Trophoblast cell (in vitro differentiated cells and primary cell): ENCODE measurements around the gene TMEM50B.

Experiments used
- DNase-seq, 2 donors: peaks; one replicate each; pipeline ENCODE4 v3.0.0-alpha.2; 2016
- H2AFZ ChIP-seq: 2 replicates; pipeline ENCODE4 v1.6.1; 2013; ENCODE audit warnings: low read length, moderate library complexity, mild to moderate bottlenecking; ENCODE audit not compliant: insufficient read depth, poor library complexity
- H2AK5ac ChIP-seq: 2 replicates; pipeline ENCODE4 v1.6.1; 2013; ENCODE audit warnings: mild to moderate bottlenecking, low read length
- H2BK120ac ChIP-seq: 2 replicates; pipeline ENCODE4 v1.6.1; 2013; ENCODE audit warnings: low read length, mild to moderate bottlenecking, moderate library complexity; ENCODE audit not compliant: insufficient read depth, poor library complexity
- H2BK12ac ChIP-seq: 2 replicates; pipeline ENCODE4 v1.6.1; 2013; ENCODE audit warnings: mild to moderate bottlenecking, low read length, moderate library complexity
- H2BK5ac ChIP-seq: 2 replicates; pipeline ENCODE4 v1.6.1; 2013; ENCODE audit warnings: low read length, low read depth, moderate library complexity, mild to moderate bottlenecking; ENCODE audit not compliant: poor library complexity
- H3K14ac ChIP-seq: 2 replicates; pipeline ENCODE4 v1.6.1; 2013; ENCODE audit warnings: mild to moderate bottlenecking, low read length
- H3K18ac ChIP-seq: 2 replicates; pipeline ENCODE4 v1.6.1; 2013; ENCODE audit warnings: mild to moderate bottlenecking, low read length
- H3K23ac ChIP-seq: 2 replicates; pipeline ENCODE4 v1.6.1; 2013; ENCODE audit warnings: low read length
- H3K27ac ChIP-seq: 2 replicates; pipeline ENCODE4 v1.5.1; 2013; ENCODE audit warnings: low read depth, mild to moderate bottlenecking, inconsistent platforms, low read length, moderate library complexity
- H3K27me3 ChIP-seq: 2 replicates; pipeline ENCODE4 v1.6.1; 2013; ENCODE audit warnings: inconsistent platforms, mild to moderate bottlenecking, low read length, moderate library complexity; ENCODE audit not compliant: insufficient read depth
- H3K36me3 ChIP-seq, 2 experiments: 1 replicate in 1 of 2; 2 replicates in 1 of 2; pipeline ENCODE4 v1.6.1; 2013; ENCODE audit warnings: low read length in 2 of 2, mild to moderate bottlenecking in 2 of 2, moderate library complexity in 1 of 2; ENCODE audit not compliant: insufficient read depth in 2 of 2, control insufficient read depth in 1 of 2
- H3K4ac ChIP-seq: 2 replicates; pipeline ENCODE4 v1.6.1; 2013; ENCODE audit warnings: low read depth, mild to moderate bottlenecking, low read length, moderate library complexity
- H3K4me1 ChIP-seq, 2 experiments: 1 replicate in 1 of 2; 2 replicates in 1 of 2; pipeline ENCODE4 v1.6.1; 2013; ENCODE audit warnings: low read length in 2 of 2, mild to moderate bottlenecking in 2 of 2, moderate library complexity in 1 of 2; ENCODE audit not compliant: insufficient read depth in 2 of 2, control insufficient read depth in 1 of 2
- H3K4me2 ChIP-seq: 2 replicates; pipeline ENCODE4 v1.6.1; 2013; ENCODE audit warnings: inconsistent platforms, mild to moderate bottlenecking, low read length, moderate library complexity
- H3K4me3 ChIP-seq: 2 replicates; pipeline ENCODE4 v1.5.1; 2013; ENCODE audit warnings: mild to moderate bottlenecking, low read depth, low read length, inconsistent platforms
- H3K79me1 ChIP-seq: one replicate; pipeline ENCODE4 v1.6.1; 2013; ENCODE audit warnings: low read length
- H3K79me2 ChIP-seq: 2 replicates; pipeline ENCODE4 v1.6.1; 2013; ENCODE audit warnings: low read length, mild to moderate bottlenecking; ENCODE audit not compliant: control insufficient read depth, insufficient read depth, poor library complexity
- H3K9ac ChIP-seq: 2 replicates; pipeline ENCODE4 v1.6.1; 2013; ENCODE audit warnings: mild to moderate bottlenecking, low read length
- H3K9me3 ChIP-seq: 2 replicates; pipeline ENCODE4 v1.6.1; 2013; ENCODE audit warnings: low read depth, mild to moderate bottlenecking, control low read depth, inconsistent platforms, low read length; ENCODE audit not compliant: insufficient read depth
- H4K12ac ChIP-seq: 2 replicates; pipeline ENCODE4 v1.6.1; 2013; ENCODE audit warnings: low read depth, mild to moderate bottlenecking, low read length, moderate library complexity
- H4K8ac ChIP-seq: 2 replicates; pipeline ENCODE4 v1.6.1; 2013; ENCODE audit warnings: low read depth, mild to moderate bottlenecking, low read length, moderate library complexity
- H4K91ac ChIP-seq: one replicate; pipeline ENCODE4 v1.6.1; 2013; ENCODE audit warnings: low read depth, mild to moderate bottlenecking, low read length, moderate library complexity
- WGBS: extraction: QIAGEN DNeasy Blood & Tissue Kit; methylation state at CpG from one replicate; pipeline ENCODE4 v1.1.7; 2013; ENCODE audit warnings: missing lambda C conversion rate; ENCODE audit not compliant: insufficient read length, insufficient coverage; ENCODE audit errors: extremely low coverage; 5-methylcytosine and 5-hydroxymethylcytosine counted together

The TMEM50B gene

DNA sequence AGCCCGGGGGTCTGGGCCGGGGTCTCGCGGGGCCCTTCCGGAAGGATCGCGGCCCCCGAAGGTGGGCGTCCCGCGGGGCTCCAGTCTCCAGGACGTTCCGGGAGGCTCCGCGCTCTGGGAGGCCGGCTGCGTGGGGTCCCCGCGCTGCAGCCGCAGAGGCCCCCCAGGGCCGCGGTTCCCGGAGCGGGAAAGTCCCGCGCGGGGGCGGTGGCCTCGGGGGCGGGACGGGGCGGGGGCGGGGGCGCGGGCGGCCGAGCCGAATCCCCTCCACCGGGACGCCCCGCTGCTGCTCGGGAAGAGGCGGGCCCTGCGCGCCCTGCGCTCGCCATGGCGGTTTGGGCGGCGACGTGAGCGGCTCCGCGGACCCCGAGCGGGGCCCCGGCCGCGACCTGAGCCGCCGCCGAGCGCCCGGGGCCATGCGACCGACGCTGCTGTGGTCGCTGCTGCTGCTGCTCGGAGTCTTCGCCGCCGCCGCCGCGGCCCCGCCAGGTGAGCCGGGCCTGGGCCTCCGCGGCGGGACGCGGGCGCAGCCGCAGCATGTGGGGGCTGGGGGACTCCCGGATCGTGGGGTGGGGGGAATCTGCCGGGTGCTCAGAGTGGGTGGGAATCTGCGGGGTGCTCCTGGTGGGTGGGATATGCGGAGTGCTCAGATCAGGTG, 76.5 kb downstream of the TMEM50B start, which contains the start of gene IFNGR2:
IFNGR2 (plus strand) TSS at position 286 of the 658 bp plus-strand sequence; CDS start at position 417, 131 bp downstream.
- peak in 1 of 2 donors; percentile 55 for DNase-seq
- H3K4me3 ChIP-seq: peak within 1 kb of the TSS; percentile 87
- H3K14ac ChIP-seq: peak within 1 kb of the TSS; percentile 98
- no peaks in the 10 kb centered on the region for H3K27me3 ChIP-seq
- peak within 1 kb of the TSS; percentile 76 for H3K4me2 ChIP-seq
- peaks cover 18% of the 10 kb centered on the region for H3K79me1 ChIP-seq
- H3K9ac ChIP-seq: peak within 1 kb of the TSS; percentile 90
- peak within 1 kb of the TSS; percentile 95 for H2BK5ac ChIP-seq
- H3K4ac ChIP-seq: peak within 1 kb of the TSS; percentile 97
- H3K18ac ChIP-seq: peak within 1 kb of the TSS; percentile 94
- peak within 1 kb of the TSS; percentile 95 for H4K91ac ChIP-seq
- H3K27ac ChIP-seq: peak within 1 kb of the TSS; percentile 65
- H3K23ac ChIP-seq: no peak within 1 kb of the TSS
- H4K12ac ChIP-seq: peak within 1 kb of the TSS; percentile 92
- peak within 1 kb of the TSS; percentile 59 for H2AFZ ChIP-seq
- peaks cover 0 to 3% of the 10 kb centered on the region in 2 experiments for H3K36me3 ChIP-seq
- peaks cover 16% of the 10 kb centered on the region for H3K79me2 ChIP-seq
- peak within 1 kb of the TSS; percentile 61 for H2BK12ac ChIP-seq
- WGBS: no CpG with 5 or more reads among the region's 89 CpGs
- peak within 1 kb of the TSS; percentile 53 for H2AK5ac ChIP-seq
- no peaks in the 10 kb centered on the region for H3K9me3 ChIP-seq
- peak within 1 kb of the TSS; percentile 90 for H4K8ac ChIP-seq
- peaks cover 9 to 18% of the 10 kb centered on the region in 2 experiments for H3K4me1 ChIP-seq
- peak within 1 kb of the TSS; percentile 90 for H2BK120ac ChIP-seq

DNA sequence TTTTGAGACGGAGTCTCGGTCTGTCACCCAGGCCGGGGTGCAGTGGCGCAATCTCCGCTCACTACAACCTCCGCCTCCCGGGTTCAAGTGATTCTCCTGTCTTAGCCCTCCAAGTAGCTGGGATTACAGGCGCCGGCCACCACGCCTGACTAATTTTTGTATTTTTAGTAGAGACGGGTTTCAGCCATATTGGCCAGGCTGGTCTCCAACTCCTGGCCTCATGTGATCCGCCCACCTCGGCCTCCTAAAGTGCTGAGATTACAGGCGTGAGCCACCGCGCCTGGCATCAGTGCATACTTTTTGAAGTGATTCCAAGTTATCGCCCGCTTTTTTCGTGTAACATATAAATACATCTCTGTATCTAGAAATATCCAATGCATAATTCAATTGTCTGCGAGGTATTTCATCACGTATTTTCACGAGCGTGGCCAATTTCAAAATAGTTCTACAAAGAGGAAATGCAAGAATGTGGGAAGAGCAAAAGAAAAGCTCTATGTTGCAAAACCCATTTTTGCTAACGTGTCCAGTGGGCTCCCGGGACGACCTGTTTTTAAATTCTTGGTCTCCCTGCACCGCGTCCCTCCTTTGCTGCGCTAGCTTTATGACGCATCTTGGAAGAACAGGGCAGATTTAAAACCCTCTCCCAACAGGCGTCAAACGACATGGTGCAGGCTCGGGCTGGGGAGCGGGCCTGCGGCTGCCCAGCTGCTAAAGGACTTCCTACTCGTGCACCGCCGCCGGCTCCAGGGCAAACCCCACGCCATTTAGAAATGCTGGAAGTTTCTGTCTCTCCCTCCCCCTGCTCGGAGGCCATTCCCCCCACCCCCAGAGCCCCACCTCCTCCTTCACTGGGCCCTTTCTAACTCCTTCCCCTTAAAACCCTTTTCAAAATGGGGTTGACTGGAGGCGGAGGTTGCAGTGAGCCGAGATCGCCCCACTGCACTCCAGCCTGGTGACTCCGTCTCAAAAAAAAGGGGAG, 77.5 kb downstream of the TMEM50B start:
- H3K18ac ChIP-seq: no peak overlapping the region
- H3K27ac ChIP-seq: peak overlapping the region; percentile 64
- peak overlapping the region; percentile 34 for H2BK12ac ChIP-seq
- peak overlapping the region; percentile 2 for H2BK5ac ChIP-seq
- no peak overlapping the region for H2BK120ac ChIP-seq
- no peaks in the 10 kb centered on the region for H3K27me3 ChIP-seq
- H2AFZ ChIP-seq: no peak overlapping the region
- H3K14ac ChIP-seq: no peak overlapping the region
- no peaks in the 10 kb centered on the region for H3K9me3 ChIP-seq
- peak overlapping the region; percentile 59 for H4K8ac ChIP-seq
- H3K4me1 ChIP-seq: peaks cover 9 to 18% of the 10 kb centered on the region in 2 experiments
- H2AK5ac ChIP-seq: no peak overlapping the region
- DNase-seq: peak; percentile 96
- peak overlapping the region; percentile 54 for H3K9ac ChIP-seq
- peak overlapping the region; percentile 72 for H4K91ac ChIP-seq
- H3K4me2 ChIP-seq: peak overlapping the region; percentile 76
- H4K12ac ChIP-seq: no peak overlapping the region
- peaks cover 18% of the 10 kb centered on the region for H3K79me1 ChIP-seq
- peaks cover 16% of the 10 kb centered on the region for H3K79me2 ChIP-seq
- H3K4ac ChIP-seq: no peak overlapping the region
- H3K4me3 ChIP-seq: peak overlapping the region; percentile 87
- no CpG with 5 or more reads among the region's 45 CpGs for WGBS
- no peak overlapping the region for H3K23ac ChIP-seq
- peaks cover 0 to 3% of the 10 kb centered on the region in 2 experiments for H3K36me3 ChIP-seq

DNA sequence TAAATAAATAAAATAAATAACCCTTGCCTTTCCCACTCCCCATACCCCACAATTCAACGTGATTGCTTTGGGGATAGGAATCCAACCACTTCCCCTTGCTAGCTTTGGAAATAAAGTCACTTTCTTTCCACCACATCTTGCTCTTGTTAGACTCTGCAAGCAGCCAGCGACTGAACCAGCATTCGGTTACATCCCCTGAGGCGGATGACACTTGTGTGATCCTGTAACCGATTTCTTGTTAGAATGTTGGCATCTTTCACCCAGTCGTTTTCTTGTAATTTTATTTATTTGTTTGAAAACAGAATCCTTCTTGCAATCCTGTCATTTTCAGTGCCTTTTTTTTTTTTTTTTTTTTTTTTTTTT, 78.2 kb downstream of the TMEM50B start:
- Histone ChIP-seq H3K9me3 (no peaks in the 10 kb centered on the region), H3K79me1 (peaks cover 18% of the 10 kb centered on the region), H3K27ac (no peak overlapping the region), H3K4me1 (peaks cover 9 to 18% of the 10 kb centered on the region in 2 experiments), H2AFZ (no peak overlapping the region), H4K8ac (no peak overlapping the region), H3K36me3 (peaks cover 0 to 3% of the 10 kb centered on the region in 2 experiments), H4K12ac (no peak overlapping the region), H3K18ac (no peak overlapping the region), H3K4me3 (no peak overlapping the region), H2BK5ac (no peak overlapping the region), H4K91ac (no peak overlapping the region), H2BK12ac (peak overlapping the region; percentile 42), H3K27me3 (no peaks in the 10 kb centered on the region), H3K79me2 (peaks cover 16% of the 10 kb centered on the region), H3K14ac (no peak overlapping the region), H3K23ac (no peak overlapping the region), H3K9ac (no peak overlapping the region), H2BK120ac (no peak overlapping the region), H3K4ac (no peak overlapping the region), H3K4me2 (no peak overlapping the region), H2AK5ac (no peak overlapping the region)
- no CpG with 5 or more reads among the region's 6 CpGs for WGBS
- peak; percentile 95 to 99 for DNase-seq
